ENCODE results near the gene XYLT2. TPM values are rescaled to one million over a fixed set of nuclear protein-coding genes. Genes with fewer than 3 reads are reported as not detected.
"Not testable (repeated sequence)": the region's sequence is repeated elsewhere in the genome, so short reads cannot be mapped to it uniquely, and the experiment has no call there.

The XYLT2 gene
- total and polyA plus RNA-seq, 2 of the 8 experiments (the other 6 are each of a cell fraction or from before 2014, with no cell fraction given): 28.0 to 29.9 TPM

DNA sequence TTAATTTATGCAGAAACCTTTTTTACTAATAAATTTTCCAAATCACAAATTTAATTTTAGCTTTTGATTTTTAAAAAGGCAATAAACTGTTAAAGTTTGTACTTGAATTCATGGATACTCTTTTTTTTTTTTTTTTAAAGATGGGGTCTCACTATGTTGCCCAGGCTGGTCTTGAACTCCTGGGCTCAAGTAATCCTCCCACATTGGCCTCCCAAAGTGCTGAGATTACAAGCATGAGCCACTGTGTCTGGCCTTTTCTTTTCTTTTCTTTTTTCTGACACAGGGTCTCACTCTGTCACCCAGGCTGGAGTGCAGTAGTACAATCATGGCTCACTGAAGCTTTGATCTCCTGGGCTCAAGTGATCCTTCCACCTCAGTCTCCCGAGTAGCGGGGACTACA is 29.3 kb upstream of the XYLT2 start:
- DNase-seq (ENCODE audit: low read depth in 1 of 2, low spot score in 2 of 2); H4K20me1 ChIP-seq (replicated peaks in 1 of 2; ENCODE audit: control insufficient read depth in 1 of 2, insufficient read depth in 2 of 2, low read length in 2 of 2); H2BK15ac ChIP-seq (ENCODE audit: low read length); H4K91ac ChIP-seq (replicated peaks; ENCODE audit: insufficient read length, low read length); H4K8ac ChIP-seq (ENCODE audit: extremely low read depth, insufficient read depth, low read length); H3K79me1 ChIP-seq (ENCODE audit: low read depth, low read length); H2AFZ ChIP-seq (ENCODE audit: low read length); H3K56ac ChIP-seq (replicated peaks; ENCODE audit: insufficient read length, low read depth, low read length); H2AK5ac ChIP-seq (ENCODE audit: low read depth, low read length); H3K14ac ChIP-seq (ENCODE audit: insufficient read length); H3K23me2 ChIP-seq (ENCODE audit: low read depth, low read length); H3K4me3 ChIP-seq (ENCODE audit: extremely low read depth in 1 of 4, insufficient read depth in 2 of 4, low read depth in 3 of 4, low read length in 4 of 4); H3K4me2 ChIP-seq (ENCODE audit: insufficient read depth in 1 of 2, low read depth in 2 of 2, low read length in 2 of 2); H3K27ac ChIP-seq (ENCODE audit: low read depth, low read length); H3K18ac ChIP-seq (ENCODE audit: extremely low read depth, low read length); H3K9me3 ChIP-seq (ENCODE audit: insufficient read depth in 2 of 2, low read depth in 1 of 2, low read length in 1 of 2); H2BK120ac ChIP-seq (replicated peaks; ENCODE audit: low read depth, low read length); H2BK5ac ChIP-seq (ENCODE audit: low read depth, low read length); H4K5ac ChIP-seq (ENCODE audit: insufficient read length, low read depth, low read length); H3K23ac ChIP-seq (ENCODE audit: insufficient read length); H3K27me3 ChIP-seq (replicated peaks in 1 of 4; ENCODE audit: control insufficient read depth in 3 of 4, extremely low read depth in 1 of 4, insufficient read depth in 3 of 4, low read length in 3 of 4); H2BK20ac ChIP-seq (ENCODE audit: low read length); FAIRE-seq; H2BK12ac ChIP-seq (ENCODE audit: low read depth, low read length); H3K4me1 ChIP-seq (replicated peaks in 1 of 4; ENCODE audit: control insufficient read depth in 3 of 4, insufficient read depth in 4 of 4, low read length in 3 of 4); H3K4ac ChIP-seq (replicated peaks; ENCODE audit: insufficient read length, low read depth, low read length); H3K36me3 ChIP-seq (ENCODE audit: control insufficient read depth in 2 of 4, insufficient read depth in 4 of 4, low read length in 3 of 4); H3K9ac ChIP-seq (replicated peaks in 1 of 4; ENCODE audit: extremely low read depth in 1 of 4, low read depth in 3 of 4, low read length in 3 of 4); H3K79me2 ChIP-seq (ENCODE audit: control insufficient read depth in 1 of 2, insufficient read depth in 2 of 2, low read length in 2 of 2): not testable (repeated sequence)
- ChIA-PET CTCF (ENCODE audit: partially characterized antibody) (interaction anchor here (0.9 to 3.8 kb wide), 8 partner anchors 11 to 156 kb away, joined by 3 to 21 read pairs (median 4); no protein-coding TSS in a partner anchor), POLR2A (ENCODE audit: partially characterized antibody) (interaction anchor here (0.7 to 1.0 kb wide), 2 partner anchors 48 to 144 kb away, joined by 3 to 4 read pairs; no protein-coding TSS in a partner anchor)
- 93% methylated on average over 2 of the region's 2 CpGs; no CpG with 5 or more reads in 1 of the 2 experiments for WGBS, 2 experiments (ENCODE audit: extremely low coverage in 1 of 2, insufficient coverage in 1 of 2, insufficient read length in 1 of 2, insufficient replicate concordance in 2 of 2, low coverage in 1 of 2, low lambda C conversion rate in 2 of 2, missing lambda C conversion rate in 1 of 2)
